GM19328 (cell line): ENCODE results near the gene PITX1.
"Not testable (repeated sequence)": the region's sequence is repeated elsewhere in the genome, so short reads cannot be mapped to it uniquely, and the experiment has no call there.

Experiments
- ATAC-seq: cut with Tn5 transposase; IDR thresholded peaks from one replicate; pipeline ENCODE4 v1.9.1; 2021; ENCODE audit warnings: mild to moderate bottlenecking, moderate library complexity; ENCODE audit not compliant: unreplicated experiment

The PITX1 gene

GRCh38 chr5:135011355-135012032 is 22.5 kb downstream of the PITX1 start:
- ATAC-seq = no peak

- ATAC-seq = no peak
Observed at GRCh38 chr5:135010502-135011354, 23.3 kb downstream of the PITX1 start.

- no peak for ATAC-seq
Observed at GRCh38 chr5:135009736-135010501, 24.1 kb downstream of the PITX1 start.

GRCh38 chr5:135008981-135009735 is 24.9 kb downstream of the PITX1 start:
- no peak for ATAC-seq

- no peak for ATAC-seq
Observed at GRCh38 chr5:135008556-135008955, 25.5 kb downstream of the PITX1 start.

GRCh38 chr5:135007749-135008363 is 26.2 kb downstream of the PITX1 start:
- ATAC-seq = no peak

GRCh38 chr5:135007305-135007704 is 26.7 kb downstream of the PITX1 start:
- no peak for ATAC-seq

- no peak for ATAC-seq
Observed at GRCh38 chr5:135005076-135005475, 29.0 kb downstream of the PITX1 start.

GRCh38 chr5:135004376-135004775 is 29.7 kb downstream of the PITX1 start:
- ATAC-seq = no peak

GRCh38 chr5:134998068-134998467 is 36.0 kb downstream of the PITX1 start:
- ATAC-seq = not testable (repeated sequence)

GRCh38 chr5:134997015-134997414 is 37.0 kb downstream of the PITX1 start:
- ATAC-seq = no peak

- ATAC-seq = no peak
Observed at GRCh38 chr5:134995850-134996402, 38.1 kb downstream of the PITX1 start.

GRCh38 chr5:134994560-134995156 is 39.4 kb downstream of the PITX1 start:
- no peak for ATAC-seq

GRCh38 chr5:134993161-134993560 is 40.9 kb downstream of the PITX1 start:
- no peak for ATAC-seq

- ATAC-seq = no peak
Observed at GRCh38 chr5:134992148-134992547, 41.9 kb downstream of the PITX1 start.

GRCh38 chr5:134990183-134990582 is 43.8 kb downstream of the PITX1 start:
- not testable (repeated sequence) for ATAC-seq

- ATAC-seq = no peak
Observed at GRCh38 chr5:134989266-134989830, 44.7 kb downstream of the PITX1 start.

GRCh38 chr5:134982230-134982629 is 51.8 kb downstream of the PITX1 start:
- ATAC-seq = no peak

GRCh38 chr5:134979416-134979815 is 54.6 kb downstream of the PITX1 start:
- no peak for ATAC-seq
